Chondrocyte (in vitro differentiated cells): ENCODE measurements around the gene NUDT3. TPM values are rescaled to one million over a fixed set of nuclear protein-coding genes. Genes with fewer than 3 reads are reported as not detected.
A peak's percentile ranks its signal among the peaks of the same experiment; 100 is the strongest.

Experiments used
- DNase-seq: peaks from one replicate; pipeline ENCODE4 v3.0.0; 2021; ENCODE audit warnings: mixed read lengths, low spot score
- H3K27ac Mint-ChIP-seq: one replicate; pipeline ENCODE4 v1.8.0; 2021; ENCODE audit warnings: mild to moderate bottlenecking, moderate library complexity, mixed read lengths; ENCODE audit not compliant: unreplicated experiment
- H3K27me3 Mint-ChIP-seq: 2 replicates; pipeline ENCODE4 v1.8.0; 2021; ENCODE audit warnings: low read depth, mixed read lengths
- H3K36me3 Mint-ChIP-seq: 2 replicates; pipeline ENCODE4 v1.8.0; 2021; ENCODE audit warnings: low read depth, mixed read lengths
- H3K4me1 Mint-ChIP-seq: 2 replicates; pipeline ENCODE4 v1.8.0; 2021; ENCODE audit warnings: low read depth, mild to moderate bottlenecking, mixed read lengths
- H3K4me3 Mint-ChIP-seq: one replicate; pipeline ENCODE4 v1.8.0; 2021; ENCODE audit warnings: mild to moderate bottlenecking, moderate library complexity, mixed read lengths; ENCODE audit not compliant: unreplicated experiment
- H3K9me3 Mint-ChIP-seq: 2 replicates; pipeline ENCODE4 v1.8.0; 2021; ENCODE audit warnings: low read depth, mixed read lengths
- CTCF ChIP-seq: fragments of 200-600 bp; sonication (generic); IDR thresholded peaks from 2 replicates; pipeline ENCODE4 v1.5.0; 2021; ENCODE audit warnings: antibody characterized with exemption, mild to moderate bottlenecking, moderate library complexity
- total RNA-seq: library from RNA; stranded (reverse); gene quantifications from 3 replicates; pipeline ENCODE4 v1.2.1, GENCODE V29; 2021

Gene NUDT3
- total RNA-seq, 1 donor from 2014 or later, result 22.0 TPM

GRCh38 chr6:34298941-34299340 lies 93.5 kb downstream of the NUDT3 start:
- Mint-ChIP-seq H3K36me3 (peaks cover 5% of the 10 kb centered on the region), H3K27ac (peak overlapping the region; percentile 78), H3K4me1 (peaks cover 40% of the 10 kb centered on the region), H3K4me3 (no peak overlapping the region), H3K27me3 (no peaks in the 10 kb centered on the region), H3K9me3 (no peaks in the 10 kb centered on the region)
- DNase-seq, result no peak
- TF ChIP-seq CTCF, result no peak

- no peak for DNase-seq
- no peak for TF ChIP-seq CTCF
- peaks cover 22% of the 10 kb centered on the region for H3K36me3 Mint-ChIP-seq
- H3K4me3 Mint-ChIP-seq, result no peak overlapping the region
- H3K27ac Mint-ChIP-seq, result no peak overlapping the region
- H3K27me3 Mint-ChIP-seq, result no peaks in the 10 kb centered on the region
- no peaks in the 10 kb centered on the region for H3K9me3 Mint-ChIP-seq
- peaks cover 34% of the 10 kb centered on the region for H3K4me1 Mint-ChIP-seq
Observed at GRCh38 chr6:34295721-34296120, 96.7 kb downstream of the NUDT3 start.

DNA sequence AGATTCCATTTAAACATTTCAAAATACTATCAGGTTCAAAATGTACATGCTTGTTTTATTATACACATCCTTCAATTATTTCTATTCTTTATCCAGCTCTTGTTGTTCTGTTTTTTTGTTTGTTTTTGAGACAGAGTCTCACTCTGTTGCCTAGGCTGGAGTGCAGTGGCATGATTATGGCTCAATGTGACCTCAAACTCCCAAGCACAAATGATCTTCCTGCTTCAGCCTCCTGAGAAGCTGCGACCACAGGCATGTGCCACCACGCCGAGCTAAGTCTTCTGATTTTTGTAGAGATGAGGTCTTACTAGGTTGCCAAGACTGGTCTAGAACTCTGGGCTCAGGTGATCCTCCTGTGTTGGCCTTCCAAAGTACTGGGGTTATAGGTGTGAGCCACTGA lies 99.5 kb downstream of the NUDT3 start:
- TF ChIP-seq CTCF, result no peak
- H3K9me3 Mint-ChIP-seq, result no peaks in the 10 kb centered on the region
- DNase-seq, result no peak
- peaks cover 26% of the 10 kb centered on the region for H3K4me1 Mint-ChIP-seq
- H3K27me3 Mint-ChIP-seq, result no peaks in the 10 kb centered on the region
- no peak overlapping the region for H3K4me3 Mint-ChIP-seq
- H3K36me3 Mint-ChIP-seq, result peaks cover 22% of the 10 kb centered on the region
- H3K27ac Mint-ChIP-seq, result no peak overlapping the region

DNA sequence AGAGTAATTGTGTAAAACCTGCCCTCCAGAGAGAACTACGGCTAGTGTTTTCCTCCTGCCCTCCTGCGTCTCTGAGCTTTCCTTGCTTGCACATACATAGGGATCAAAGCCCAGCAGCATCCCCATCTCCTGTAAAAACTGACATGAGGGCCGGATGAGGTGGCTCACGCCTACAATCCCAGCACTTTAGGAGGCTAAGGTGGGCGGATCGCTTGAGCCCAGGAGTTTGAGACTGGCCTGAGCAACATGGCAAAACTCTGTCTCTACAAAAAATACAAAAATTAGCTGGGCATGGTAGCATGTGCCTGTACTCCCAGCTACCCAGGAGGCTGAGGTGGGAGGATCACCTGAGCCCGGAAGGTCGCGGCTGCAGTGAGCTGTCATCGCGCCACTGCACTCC lies 103.3 kb downstream of the NUDT3 start:
- Mint-ChIP-seq H3K27ac (no peak overlapping the region), H3K9me3 (no peaks in the 10 kb centered on the region), H3K4me1 (peaks cover 32% of the 10 kb centered on the region), H3K4me3 (no peak overlapping the region), H3K36me3 (peaks cover 27% of the 10 kb centered on the region), H3K27me3 (no peaks in the 10 kb centered on the region)
- no peak for DNase-seq
- no peak for TF ChIP-seq CTCF

- DNase-seq, result no peak
- peaks cover 27% of the 10 kb centered on the region for H3K36me3 Mint-ChIP-seq
- H3K27ac Mint-ChIP-seq, result no peak overlapping the region
- H3K4me3 Mint-ChIP-seq, result no peak overlapping the region
- H3K9me3 Mint-ChIP-seq, result no peaks in the 10 kb centered on the region
- peaks cover 33% of the 10 kb centered on the region for H3K4me1 Mint-ChIP-seq
- TF ChIP-seq CTCF, result no peak
- no peaks in the 10 kb centered on the region for H3K27me3 Mint-ChIP-seq
Observed at GRCh38 chr6:34288581-34288980, 103.9 kb downstream of the NUDT3 start.
